ENCODE measurements around the gene KLHDC10. TPM values are rescaled to one million over a fixed set of nuclear protein-coding genes. Genes with fewer than 3 reads are reported as not detected.
A peak's percentile ranks its signal among the peaks of the same experiment; 100 is the strongest.

Gene KLHDC10
- total RNA-seq, 1 donor from 2014 or later: 33.8 TPM

- H3K9me3 Mint-ChIP-seq: peaks cover 2% of the 10 kb centered on the region
- no peaks in the 10 kb centered on the region for H3K27me3 Mint-ChIP-seq (ENCODE audit: low read depth)
- H3K27ac Mint-ChIP-seq (ENCODE audit: unreplicated experiment): peak overlapping the region; percentile 53
- no peak overlapping the region for H3K4me3 Mint-ChIP-seq
- H3K4me1 Mint-ChIP-seq: peaks cover 4% of the 10 kb centered on the region
- no peak for DNase-seq (ENCODE audit: low read depth, low spot score)
- H3K36me3 Mint-ChIP-seq (ENCODE audit: low read depth): peaks cover 5% of the 10 kb centered on the region
- TF ChIP-seq, protein P1, sequence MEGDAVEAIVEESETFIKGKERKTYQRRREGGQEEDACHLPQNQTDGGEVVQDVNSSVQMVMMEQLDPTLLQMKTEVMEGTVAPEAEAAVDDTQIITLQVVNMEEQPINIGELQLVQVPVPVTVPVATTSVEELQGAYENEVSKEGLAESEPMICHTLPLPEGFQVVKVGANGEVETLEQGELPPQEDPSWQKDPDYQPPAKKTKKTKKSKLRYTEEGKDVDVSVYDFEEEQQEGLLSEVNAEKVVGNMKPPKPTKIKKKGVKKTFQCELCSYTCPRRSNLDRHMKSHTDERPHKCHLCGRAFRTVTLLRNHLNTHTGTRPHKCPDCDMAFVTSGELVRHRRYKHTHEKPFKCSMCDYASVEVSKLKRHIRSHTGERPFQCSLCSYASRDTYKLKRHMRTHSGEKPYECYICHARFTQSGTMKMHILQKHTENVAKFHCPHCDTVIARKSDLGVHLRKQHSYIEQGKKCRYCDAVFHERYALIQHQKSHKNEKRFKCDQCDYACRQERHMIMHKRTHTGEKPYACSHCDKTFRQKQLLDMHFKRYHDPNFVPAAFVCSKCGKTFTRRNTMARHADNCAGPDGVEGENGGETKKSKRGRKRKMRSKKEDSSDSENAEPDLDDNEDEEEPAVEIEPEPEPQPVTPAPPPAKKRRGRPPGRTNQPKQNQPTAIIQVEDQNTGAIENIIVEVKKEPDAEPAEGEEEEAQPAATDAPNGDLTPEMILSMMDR (conservative IDR thresholded peaks at IDR 0.05): no peak
These were observed 16.6 kb downstream of the KLHDC10 start for GRCh38 chr7:130086938-130087337.

DNA sequence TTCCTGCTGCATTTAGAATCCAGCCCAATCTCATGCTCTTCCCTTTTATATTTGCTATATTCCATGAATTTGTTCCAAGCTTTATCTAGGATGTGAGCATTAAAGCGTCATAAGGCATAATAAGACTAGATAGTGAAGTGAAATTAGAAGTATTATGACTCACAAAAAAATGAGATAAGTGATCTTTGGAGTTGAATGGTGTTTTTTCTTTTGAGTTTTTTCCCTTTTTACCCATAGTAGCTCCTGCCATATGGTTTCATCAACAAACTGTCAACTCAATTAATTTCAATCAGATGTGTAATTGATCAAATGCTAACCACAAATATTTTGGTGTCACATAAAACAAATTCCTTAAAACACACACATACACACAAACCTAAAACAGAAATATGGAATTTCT lies 17.0 kb downstream of the KLHDC10 start:
- Mint-ChIP-seq H3K4me3 (no peak overlapping the region), H3K9me3 (peaks cover 2% of the 10 kb centered on the region), H3K4me1 (peaks cover 4% of the 10 kb centered on the region), H3K27ac (ENCODE audit: unreplicated experiment) (peak overlapping the region; percentile 53), H3K36me3 (ENCODE audit: low read depth) (peaks cover 5% of the 10 kb centered on the region), H3K27me3 (ENCODE audit: low read depth) (no peaks in the 10 kb centered on the region)
- TF ChIP-seq, protein P1 (conservative IDR thresholded peaks at IDR 0.05): no peak
- no peak for DNase-seq (ENCODE audit: low read depth, low spot score)

DNA sequence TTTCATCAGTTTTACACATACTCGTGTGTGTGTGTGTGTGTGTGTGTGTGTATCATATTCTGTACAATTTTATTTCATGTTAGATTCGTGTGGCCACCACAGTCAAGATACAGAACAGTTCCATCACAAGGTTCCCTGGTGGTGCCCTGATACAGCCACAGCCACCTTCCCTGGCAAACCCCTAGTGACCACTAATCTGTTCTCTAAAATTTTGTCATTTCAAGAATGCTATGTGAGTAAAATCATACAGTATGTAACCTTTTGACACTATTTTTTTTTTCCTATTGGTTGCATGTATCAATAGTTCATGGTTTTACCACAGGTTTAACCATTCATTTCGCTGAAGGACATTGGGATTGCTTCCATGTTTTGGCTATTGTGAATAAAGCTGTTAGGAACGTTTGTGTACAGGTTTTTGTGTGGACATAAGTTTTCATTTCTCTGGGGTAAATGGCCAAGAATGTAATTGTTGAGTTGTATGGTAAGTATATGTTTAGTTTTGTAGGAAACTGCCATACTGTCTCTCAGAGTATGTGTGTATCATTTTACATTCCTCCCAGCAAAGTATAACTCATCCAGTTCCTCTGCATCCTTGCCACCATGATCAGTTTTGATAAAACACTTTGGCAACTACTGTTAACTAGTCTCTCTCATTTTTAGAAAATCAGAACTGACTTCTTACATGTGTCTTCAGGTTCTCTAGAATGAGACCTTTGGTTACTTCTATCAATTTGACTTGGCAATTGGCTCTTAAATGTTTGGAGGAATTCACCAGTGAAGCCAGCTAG lies 20.6 kb downstream of the KLHDC10 start:
- Mint-ChIP-seq H3K9me3 (no peaks in the 10 kb centered on the region), H3K36me3 (ENCODE audit: low read depth) (no peaks in the 10 kb centered on the region), H3K27me3 (ENCODE audit: low read depth) (no peaks in the 10 kb centered on the region)

DNA sequence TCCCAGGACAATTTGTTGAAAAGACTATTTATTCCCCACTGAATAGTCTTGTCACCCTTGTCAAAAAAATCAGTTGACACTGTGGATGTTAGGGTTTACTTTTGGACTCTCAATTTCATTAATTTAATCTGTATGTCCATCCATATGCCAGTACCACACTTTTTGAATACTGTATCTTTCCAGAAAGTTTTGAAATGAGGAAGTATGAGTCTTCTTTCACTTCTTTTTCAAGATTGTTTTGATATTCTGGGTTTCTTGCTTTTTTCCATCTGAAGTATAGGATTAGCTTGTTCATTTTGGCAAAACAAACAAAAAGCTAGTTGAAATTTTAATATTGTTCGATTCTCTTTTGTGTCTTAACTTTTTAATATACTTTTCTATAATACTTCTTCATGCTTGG lies 21.7 kb downstream of the KLHDC10 start:
- TF ChIP-seq, protein P1 (conservative IDR thresholded peaks at IDR 0.05): no peak
- Mint-ChIP-seq H3K4me1 (no peaks in the 10 kb centered on the region), H3K36me3 (ENCODE audit: low read depth) (no peaks in the 10 kb centered on the region), H3K27ac (ENCODE audit: unreplicated experiment) (no peak overlapping the region), H3K9me3 (no peaks in the 10 kb centered on the region), H3K27me3 (ENCODE audit: low read depth) (no peaks in the 10 kb centered on the region), H3K4me3 (no peak overlapping the region)
- no peak for DNase-seq (ENCODE audit: low read depth, low spot score)

More for the DNA sequence above, 20.6 kb downstream of the KLHDC10 start:
- H3K27ac Mint-ChIP-seq (ENCODE audit: unreplicated experiment): no peak overlapping the region
- H3K4me1 Mint-ChIP-seq: no peaks in the 10 kb centered on the region
- TF ChIP-seq, protein P1 (conservative IDR thresholded peaks at IDR 0.05): no peak
- H3K4me3 Mint-ChIP-seq: no peak overlapping the region
- DNase-seq (ENCODE audit: low read depth, low spot score): no peak

GRCh38 chr7:130092598-130092997 lies 22.3 kb downstream of the KLHDC10 start:
- Mint-ChIP-seq H3K4me1 (no peaks in the 10 kb centered on the region), H3K4me3 (no peak overlapping the region), H3K27me3 (ENCODE audit: low read depth) (no peaks in the 10 kb centered on the region), H3K27ac (ENCODE audit: unreplicated experiment) (no peak overlapping the region), H3K36me3 (ENCODE audit: low read depth) (no peaks in the 10 kb centered on the region), H3K9me3 (no peaks in the 10 kb centered on the region)
- TF ChIP-seq, protein P1 (conservative IDR thresholded peaks at IDR 0.05): no peak
- DNase-seq (ENCODE audit: low read depth, low spot score): no peak
